T-helper 1 cell (primary cell): ENCODE measurements around the gene USH2A.
"Not testable (repeated sequence)": the region's sequence is repeated elsewhere in the genome, so short reads cannot be mapped to it uniquely, and the experiment has no call there.

Experiments
- DNase-seq, 5 donors: peaks; one replicate each; pipeline ENCODE4 v3.0.0-alpha.2; 2012 to 2020

Gene USH2A

GRCh38 chr1:216044538-216044937, 378.7 kb downstream of the USH2A start:
- no peak for DNase-seq

DNA sequence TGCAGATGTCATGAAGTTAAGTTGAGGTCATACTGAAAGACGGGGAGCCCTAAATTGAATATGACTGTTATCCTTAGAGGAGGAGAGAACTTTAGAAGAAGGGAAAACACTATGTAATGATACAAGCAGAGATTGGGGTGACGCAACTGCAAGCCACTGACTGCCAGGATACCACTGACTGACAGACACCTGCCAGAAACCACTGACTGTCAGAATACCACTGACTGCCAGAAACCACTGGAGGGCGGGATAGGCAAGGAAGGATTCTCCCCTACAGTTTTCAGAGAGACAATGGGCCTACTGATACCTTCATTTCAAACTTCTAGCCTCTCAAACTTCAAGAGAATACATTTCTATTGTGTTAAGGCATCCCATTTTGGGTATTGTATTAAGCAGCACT, 388.7 kb downstream of the USH2A start:
- no peak for DNase-seq

DNA sequence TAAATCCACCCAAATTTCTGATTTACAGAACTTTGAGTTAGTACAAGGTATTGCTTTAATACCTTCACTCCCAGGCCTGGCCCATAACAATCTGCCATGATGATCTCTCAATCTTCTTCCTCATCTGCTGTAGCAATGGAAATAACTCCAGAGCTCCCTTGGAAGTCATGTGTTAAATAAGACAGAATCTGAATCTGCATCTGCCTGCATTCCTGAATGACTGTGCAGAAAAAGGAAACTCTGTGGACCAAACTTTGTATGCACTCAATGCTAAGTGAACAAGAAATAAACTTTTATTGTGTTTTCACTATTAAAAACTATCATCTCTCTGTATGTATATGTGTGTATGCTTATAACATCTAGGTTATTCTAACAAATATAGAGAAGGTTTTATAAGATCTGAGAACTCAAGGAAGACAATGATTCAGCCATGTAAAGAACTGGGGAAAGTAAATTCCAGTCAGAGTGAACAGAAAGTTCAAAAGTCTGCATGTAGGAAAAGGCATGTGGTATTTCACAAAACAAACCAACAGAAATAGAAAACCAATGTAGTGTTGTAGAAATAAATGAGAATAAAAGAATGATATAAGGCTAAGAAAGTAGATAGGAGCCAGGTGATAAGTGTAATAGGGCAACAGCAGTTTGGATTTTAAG, 390.2 kb downstream of the USH2A start:
- no peak for DNase-seq

DNA sequence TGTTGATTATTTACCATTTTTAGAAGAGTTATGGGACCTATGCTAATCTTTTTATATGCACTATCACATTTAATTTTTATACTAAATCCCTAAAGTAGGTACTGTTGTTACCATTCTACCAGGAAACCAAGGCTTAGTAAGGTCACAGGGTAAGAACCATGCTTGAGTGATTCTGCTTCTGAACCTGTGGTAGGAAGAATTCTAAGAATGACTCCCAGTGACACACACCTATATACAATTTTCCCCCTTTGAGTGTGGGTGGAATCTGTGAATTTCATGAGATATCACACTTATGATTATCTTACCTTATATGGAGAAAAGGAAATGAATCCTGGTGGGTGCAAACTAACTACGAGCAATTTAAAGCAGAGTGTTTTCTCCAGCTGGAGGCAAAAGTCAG, 391.0 kb downstream of the USH2A start:
- DNase-seq: no peak

DNA sequence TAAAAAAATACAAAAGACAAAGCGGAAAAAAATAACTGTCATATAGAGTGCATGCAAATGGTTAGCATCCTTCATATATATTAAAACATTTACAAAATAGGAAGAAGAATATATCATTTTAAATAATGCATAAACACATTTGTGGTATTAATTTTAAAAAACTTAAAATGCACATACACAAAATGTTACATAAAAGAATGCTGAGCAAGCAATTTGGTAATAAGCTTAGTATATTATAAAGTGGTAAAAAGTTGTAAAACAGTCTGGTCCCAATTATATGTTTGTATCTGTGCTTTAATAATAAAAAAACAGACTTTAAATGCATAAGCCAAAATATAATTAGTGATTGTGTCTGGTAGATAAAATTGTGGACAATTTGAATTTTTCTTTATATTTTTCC, 394.6 kb downstream of the USH2A start:
- DNase-seq: no peak

- DNase-seq: no peak
These were observed 398.7 kb downstream of the USH2A start for GRCh38 chr1:216024546-216024945.

DNA sequence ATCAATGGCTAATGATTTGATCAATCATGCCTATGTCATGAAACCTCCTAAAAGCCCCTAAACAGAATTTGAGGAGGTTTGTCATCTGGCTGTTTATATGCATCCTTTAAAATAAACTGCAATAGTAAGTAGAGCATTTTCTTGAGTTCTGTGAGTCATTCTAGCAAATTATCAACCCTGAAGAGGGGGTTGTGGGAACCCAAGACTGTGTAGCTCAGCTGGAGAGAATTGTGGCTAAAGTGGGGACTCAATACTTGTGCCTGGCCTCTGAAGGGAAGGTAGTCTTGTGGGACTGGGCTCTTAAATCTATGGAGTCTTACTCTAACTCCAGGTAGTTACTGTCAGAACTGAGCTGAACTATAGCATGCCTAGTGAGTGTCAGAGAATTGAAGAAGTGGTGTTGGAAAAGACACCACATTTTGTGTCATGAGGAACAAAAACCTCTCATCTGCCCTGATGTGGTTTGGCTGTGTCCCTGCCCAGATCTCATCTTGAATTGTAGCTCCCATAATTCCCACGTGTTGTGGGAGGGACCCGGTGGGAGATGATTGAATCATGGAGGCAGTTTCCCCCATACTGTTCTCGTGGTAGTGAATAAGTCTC, 402.4 kb downstream of the USH2A start:
- DNase-seq: no peak

DNA sequence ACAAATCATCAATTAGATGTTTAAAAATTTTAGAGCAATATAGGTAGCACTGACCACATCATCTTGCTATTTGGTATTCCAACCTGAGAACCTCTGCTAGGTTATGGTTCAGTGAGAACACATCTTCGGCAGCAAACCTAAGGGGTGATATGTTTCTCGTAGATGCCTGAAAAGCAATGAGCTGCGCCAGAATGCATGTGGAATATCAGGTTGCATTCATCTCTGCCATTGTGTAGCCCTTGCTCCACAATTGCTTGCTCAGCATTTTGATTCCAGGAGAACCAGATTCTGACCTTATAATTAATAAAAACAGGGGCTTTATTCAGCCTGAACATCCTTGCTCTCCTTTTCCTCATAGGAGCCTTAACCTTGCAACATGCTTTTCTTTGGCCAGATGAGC, 408.1 kb downstream of the USH2A start:
- DNase-seq: no peak

DNA sequence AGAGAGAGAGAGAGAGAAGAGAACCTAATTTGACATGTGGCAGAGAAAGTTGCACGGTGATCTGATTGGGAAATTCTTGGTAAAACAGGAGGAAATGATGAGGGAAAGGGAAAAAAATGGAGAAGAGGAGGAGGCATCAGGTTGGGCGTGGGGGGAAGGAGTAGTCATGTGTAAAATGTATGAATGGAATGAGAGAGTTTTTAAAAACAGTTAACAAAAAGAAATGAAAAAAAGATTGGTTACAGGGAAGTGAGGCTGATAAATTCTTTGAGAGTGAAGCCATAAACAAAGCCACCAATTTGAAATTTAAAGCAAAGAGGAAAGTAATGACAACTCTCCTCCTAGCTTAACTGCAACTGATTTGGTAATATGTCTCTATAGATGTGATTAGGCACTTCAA, 409.2 kb downstream of the USH2A start:
- no peak for DNase-seq

DNA sequence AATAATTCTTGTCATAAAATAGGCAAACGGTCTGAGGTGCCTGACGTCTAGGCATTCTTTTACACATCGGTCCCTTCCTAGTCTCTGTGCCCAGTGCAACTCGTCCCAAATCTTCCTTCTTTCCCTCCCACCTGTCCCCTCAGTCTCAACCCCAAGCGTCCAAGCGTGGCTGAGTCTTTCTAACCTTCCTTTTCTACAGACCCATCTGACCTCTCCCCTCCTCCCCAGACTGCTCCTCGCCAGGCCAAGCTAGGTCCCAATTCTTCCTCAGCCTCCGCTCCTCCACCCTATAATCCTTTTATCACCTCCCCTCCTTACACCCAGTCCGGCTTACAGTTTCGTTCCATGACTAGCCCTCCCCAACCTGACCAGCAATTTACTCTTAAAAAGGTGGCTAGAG, 413.8 kb downstream of the USH2A start:
- not testable (repeated sequence) for DNase-seq

DNA sequence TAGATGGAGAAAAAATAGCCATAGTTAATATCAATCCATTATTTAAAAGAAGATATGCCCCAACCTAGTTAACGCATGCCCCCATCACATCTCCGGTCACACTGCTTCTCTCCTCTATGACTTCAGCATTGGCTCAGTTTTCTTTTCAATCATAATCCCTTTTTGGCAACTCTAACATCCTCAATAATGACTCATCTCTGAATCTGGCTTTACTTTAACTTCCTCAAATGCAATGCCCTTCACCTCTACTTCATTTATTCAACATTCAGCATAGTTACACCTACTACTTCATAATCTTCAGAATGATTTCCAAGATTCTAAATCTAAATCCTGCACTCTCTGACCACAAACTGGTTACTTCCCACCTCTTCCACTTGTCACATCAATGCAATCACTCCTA, 417.3 kb downstream of the USH2A start:
- no peak for DNase-seq

- no peak for DNase-seq
These were observed 430.6 kb downstream of the USH2A start for GRCh38 chr1:215992620-215993019.

DNA sequence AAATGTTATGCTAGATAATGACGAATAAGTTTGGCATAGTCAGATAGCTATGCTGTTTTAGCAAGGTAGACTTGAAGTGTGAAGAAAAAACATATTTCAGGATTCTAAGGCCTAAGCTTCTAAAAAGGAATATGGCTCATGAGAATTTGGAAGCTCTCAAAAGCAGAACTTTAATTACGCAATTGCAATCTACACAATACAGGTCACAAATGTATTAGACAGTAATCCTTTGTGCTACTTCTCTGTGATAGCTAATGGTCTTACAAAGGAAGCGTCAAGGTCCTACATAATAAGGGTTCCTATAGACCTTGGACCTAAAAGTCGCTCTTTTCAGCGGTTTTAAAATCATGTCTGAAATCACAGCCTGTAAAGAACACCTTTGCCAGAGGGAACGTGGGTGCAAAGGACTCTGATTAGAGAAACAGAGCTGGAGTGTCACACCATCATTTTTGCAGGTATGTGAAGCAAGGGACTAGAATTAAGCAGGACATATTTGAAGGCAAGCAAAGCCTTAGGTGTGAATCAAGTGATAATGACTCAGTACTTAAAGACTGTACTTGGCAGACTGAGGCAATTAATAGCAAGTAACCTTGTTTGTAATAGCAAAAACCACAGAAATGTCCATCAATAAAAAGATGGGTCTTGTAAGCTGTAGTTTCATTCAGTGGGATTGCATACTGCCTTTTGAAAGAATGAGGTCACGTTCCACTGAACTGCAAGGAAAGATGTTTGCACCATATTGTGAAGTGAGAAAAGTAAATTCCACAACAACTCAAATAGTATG, 436.0 kb downstream of the USH2A start:
- no peak for DNase-seq

DNA sequence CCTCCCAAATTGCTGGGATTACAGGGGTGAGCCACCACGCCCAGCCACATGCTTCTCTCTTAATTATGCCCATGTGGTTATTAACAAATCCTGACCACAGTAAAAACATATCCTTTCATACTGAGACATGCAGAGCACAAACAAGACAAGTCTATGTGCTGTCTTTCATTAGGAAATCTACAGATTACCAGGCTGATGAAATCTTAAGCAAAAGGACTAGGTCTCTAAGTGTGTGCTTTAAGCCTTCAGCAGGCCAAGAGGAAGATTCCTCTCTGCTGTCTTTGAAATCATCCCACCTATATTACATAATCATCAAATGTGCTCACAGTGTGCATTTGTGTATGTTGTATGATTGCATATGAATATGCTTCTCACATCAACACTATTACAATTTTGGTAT, 436.8 kb downstream of the USH2A start:
- no peak for DNase-seq

GRCh38 chr1:215983680-215984079, 439.6 kb downstream of the USH2A start:
- DNase-seq: no peak

DNA sequence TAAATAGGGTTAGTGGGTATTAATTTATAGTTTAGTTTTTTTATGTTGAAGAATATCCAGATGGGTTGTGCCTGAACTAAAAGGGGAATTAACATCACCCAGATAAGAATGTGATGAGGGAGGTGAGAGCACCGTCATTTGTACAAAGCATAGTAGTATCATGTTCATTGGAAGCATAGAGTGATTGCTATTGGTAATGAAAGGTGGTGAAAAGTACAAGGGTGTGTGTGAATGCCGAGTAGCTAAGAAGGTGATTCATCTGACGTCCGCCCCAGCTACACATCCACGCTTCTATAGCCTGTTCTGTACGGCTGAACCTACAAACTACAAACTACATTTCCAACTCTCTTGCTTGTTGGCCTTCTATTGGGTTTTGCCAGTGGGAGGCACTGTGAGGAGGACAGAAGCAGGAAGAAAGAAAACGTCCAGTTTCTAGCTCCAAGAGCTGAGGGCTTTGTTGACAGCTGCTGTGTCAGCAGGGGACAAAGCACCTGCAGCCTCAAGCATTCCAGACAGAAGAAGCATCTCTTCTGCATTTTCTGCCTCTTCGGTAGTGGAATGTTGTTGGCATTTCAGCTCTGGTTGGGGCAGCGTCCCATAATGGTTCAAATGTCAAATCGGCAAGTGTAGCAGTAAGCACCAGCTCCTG, 451.3 kb downstream of the USH2A start:
- no peak for DNase-seq

DNA sequence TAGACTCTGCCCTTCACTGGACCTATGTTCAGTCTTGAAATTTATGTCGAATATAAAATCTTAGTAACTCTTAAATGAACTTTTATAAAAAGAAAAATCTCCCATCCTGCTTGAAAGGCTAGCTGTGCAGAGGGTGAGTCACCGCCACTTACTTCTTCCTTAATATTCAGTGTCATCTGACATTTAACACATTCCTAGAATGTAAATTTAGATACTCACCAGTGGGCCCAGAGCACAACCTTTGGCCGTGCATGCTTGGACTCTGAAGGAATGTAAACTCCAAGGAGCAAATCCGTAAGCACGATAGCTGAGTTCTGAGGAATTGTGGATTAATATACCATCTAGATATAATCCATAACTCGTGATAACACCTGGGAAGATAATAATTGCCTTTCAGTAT, 452.8 kb downstream of the USH2A start:
- DNase-seq: no peak

DNA sequence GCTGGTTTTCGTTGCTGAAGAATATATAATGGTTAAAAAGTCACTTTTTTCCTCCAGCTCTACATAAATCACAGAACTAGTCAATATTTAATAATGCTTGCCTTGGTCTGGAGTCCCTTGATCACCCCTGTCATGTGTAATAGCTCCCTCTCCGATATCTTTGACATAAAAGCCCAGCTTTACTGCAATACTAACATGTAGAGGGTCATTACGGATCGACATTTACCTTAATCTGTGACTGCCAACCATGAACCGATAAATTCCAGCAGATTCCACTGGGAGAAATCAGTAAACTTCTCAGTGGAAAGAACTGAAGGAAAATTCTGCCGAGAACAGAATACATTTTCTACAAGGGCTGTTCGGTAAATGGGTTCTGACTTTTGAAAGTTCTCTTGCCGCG, 459.6 kb downstream of the USH2A start:
- DNase-seq: no peak

DNA sequence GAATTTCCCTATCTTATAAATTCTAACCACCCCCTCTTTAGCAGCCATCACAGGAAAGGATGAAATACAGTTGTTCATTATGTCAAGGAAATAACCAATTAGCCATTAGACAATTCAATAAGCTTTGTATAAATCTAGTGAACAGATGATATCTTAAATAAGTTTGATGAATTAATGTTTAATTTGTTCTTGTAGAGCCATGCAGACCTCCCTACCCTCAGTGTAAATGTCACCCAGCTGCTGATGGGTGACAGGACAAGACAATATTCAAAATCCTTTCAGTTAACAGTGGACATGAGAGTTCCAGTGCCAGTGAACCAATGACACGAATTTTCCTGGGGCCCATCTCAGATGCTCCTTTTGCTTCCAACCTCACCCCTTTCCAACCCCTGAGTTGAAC, 460.2 kb downstream of the USH2A start:
- no peak for DNase-seq

- DNase-seq: no peak
These were observed 464.4 kb downstream of the USH2A start for GRCh38 chr1:215958841-215959240.

- no peak for DNase-seq
These were observed 465.6 kb downstream of the USH2A start for GRCh38 chr1:215957663-215958062.

- DNase-seq: no peak
These were observed 490.7 kb downstream of the USH2A start for GRCh38 chr1:215932558-215932957.

DNA sequence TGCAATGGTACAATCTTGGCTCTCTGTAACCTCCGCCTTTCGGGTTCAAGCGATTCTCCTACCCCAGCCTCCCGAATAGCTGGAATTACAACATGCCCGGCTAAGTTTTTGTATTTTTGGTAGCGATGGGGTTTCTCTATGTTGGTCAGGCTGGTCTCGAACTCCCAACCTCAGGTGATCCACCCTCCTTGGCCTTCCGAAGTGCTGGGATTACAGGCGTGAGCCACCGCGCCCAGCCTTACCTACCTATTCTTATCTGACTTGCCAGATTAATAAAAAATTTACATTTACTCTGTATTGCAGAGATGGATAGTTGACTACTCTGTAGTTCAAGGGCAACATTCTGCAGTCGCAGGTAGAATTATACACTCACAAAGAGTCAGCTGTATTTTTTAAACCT, 496.6 kb downstream of the USH2A start:
- no peak for DNase-seq
